Measurements from ENCODE around the gene ATP5F1A.
A peak's percentile ranks its signal among the peaks of the same experiment; 100 is the strongest.
"Not testable (repeated sequence)": the region's sequence is repeated elsewhere in the genome, so short reads cannot be mapped to it uniquely, and the experiment has no call there.

The ATP5F1A gene

GRCh38 chr18:46072959-46073358, 25.1 kb downstream of the ATP5F1A start:
- no peak for DNase-seq

GRCh38 chr18:46072376-46072867, 25.7 kb downstream of the ATP5F1A start:
- no peak for DNase-seq

- DNase-seq: peak; percentile 10
Observed at GRCh38 chr18:46071653-46072375, 26.3 kb downstream of the ATP5F1A start, which contains the start of gene PSTPIP2. PSTPIP2 (minus strand) TSS chr18:46072260; CDS start chr18:46072188, 72 bp downstream.

GRCh38 chr18:46070815-46071652, 27.1 kb downstream of the ATP5F1A start:
- DNase-seq: no peak

- DNase-seq: no peak
Observed at GRCh38 chr18:46070232-46070631, 27.9 kb downstream of the ATP5F1A start.

- DNase-seq: no peak
Observed at GRCh38 chr18:46069524-46069923, 28.6 kb downstream of the ATP5F1A start.

GRCh38 chr18:46068763-46069162, 29.3 kb downstream of the ATP5F1A start:
- no peak for DNase-seq

- DNase-seq: no peak
Observed at GRCh38 chr18:46067438-46068007, 30.6 kb downstream of the ATP5F1A start.

GRCh38 chr18:46062781-46063180, 35.3 kb downstream of the ATP5F1A start:
- DNase-seq: no peak

GRCh38 chr18:46061796-46062195, 36.3 kb downstream of the ATP5F1A start:
- no peak for DNase-seq

- DNase-seq: no peak
Observed at GRCh38 chr18:46061387-46061786, 36.7 kb downstream of the ATP5F1A start.

- no peak for DNase-seq
Observed at GRCh38 chr18:46060359-46060841, 37.7 kb downstream of the ATP5F1A start.

GRCh38 chr18:46055838-46056230, 42.3 kb downstream of the ATP5F1A start:
- no peak for DNase-seq

- no peak for DNase-seq
Observed at GRCh38 chr18:46054956-46055837, 42.9 kb downstream of the ATP5F1A start.

- no peak for DNase-seq
Observed at GRCh38 chr18:46053368-46054095, 44.6 kb downstream of the ATP5F1A start.

- DNase-seq: no peak
Observed at GRCh38 chr18:46051731-46052461, 46.2 kb downstream of the ATP5F1A start.

GRCh38 chr18:46050268-46050667, 47.8 kb downstream of the ATP5F1A start:
- no peak for DNase-seq

GRCh38 chr18:46048641-46049040, 49.5 kb downstream of the ATP5F1A start:
- no peak for DNase-seq

GRCh38 chr18:46047369-46047768, 50.7 kb downstream of the ATP5F1A start:
- not testable (repeated sequence) for DNase-seq

GRCh38 chr18:46046688-46047087, 51.4 kb downstream of the ATP5F1A start:
- DNase-seq: peak; percentile 37

GRCh38 chr18:46046126-46046525, 52.0 kb downstream of the ATP5F1A start:
- DNase-seq: no peak
